GM12801 (cell line): ENCODE results near the gene LRRC63.

Experiments used
- TF ChIP-seq, protein P1 (sequence below): IDR thresholded peaks from one replicate; pipeline ENCODE4 v1.5.1; 2011; ENCODE audit warnings: control low read depth; ENCODE audit not compliant: insufficient read length; ENCODE audit errors: extremely low read depth

LRRC63 gene

DNA sequence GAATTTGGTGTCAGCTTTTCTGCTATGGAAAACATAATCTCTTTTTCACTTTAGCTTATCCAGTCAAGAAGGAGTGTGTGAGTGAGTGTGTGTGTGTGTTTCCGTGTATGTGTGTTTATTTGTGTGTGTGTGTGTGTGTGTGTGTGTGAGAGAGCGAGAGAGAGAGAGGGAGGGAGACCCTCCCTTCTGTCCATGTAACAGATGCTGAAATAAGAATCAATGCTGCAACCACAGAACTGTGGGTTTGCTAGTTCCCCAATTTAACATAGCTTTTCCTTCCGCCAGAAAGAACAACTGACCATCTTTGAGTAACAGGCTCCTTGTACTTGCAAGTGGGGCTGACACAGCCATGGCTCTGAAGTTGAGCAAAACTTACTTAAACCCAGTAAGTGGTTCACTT is 35.0 kb upstream of the LRRC63 start:
- TF ChIP-seq, protein P1, sequence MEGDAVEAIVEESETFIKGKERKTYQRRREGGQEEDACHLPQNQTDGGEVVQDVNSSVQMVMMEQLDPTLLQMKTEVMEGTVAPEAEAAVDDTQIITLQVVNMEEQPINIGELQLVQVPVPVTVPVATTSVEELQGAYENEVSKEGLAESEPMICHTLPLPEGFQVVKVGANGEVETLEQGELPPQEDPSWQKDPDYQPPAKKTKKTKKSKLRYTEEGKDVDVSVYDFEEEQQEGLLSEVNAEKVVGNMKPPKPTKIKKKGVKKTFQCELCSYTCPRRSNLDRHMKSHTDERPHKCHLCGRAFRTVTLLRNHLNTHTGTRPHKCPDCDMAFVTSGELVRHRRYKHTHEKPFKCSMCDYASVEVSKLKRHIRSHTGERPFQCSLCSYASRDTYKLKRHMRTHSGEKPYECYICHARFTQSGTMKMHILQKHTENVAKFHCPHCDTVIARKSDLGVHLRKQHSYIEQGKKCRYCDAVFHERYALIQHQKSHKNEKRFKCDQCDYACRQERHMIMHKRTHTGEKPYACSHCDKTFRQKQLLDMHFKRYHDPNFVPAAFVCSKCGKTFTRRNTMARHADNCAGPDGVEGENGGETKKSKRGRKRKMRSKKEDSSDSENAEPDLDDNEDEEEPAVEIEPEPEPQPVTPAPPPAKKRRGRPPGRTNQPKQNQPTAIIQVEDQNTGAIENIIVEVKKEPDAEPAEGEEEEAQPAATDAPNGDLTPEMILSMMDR: no peak

DNA sequence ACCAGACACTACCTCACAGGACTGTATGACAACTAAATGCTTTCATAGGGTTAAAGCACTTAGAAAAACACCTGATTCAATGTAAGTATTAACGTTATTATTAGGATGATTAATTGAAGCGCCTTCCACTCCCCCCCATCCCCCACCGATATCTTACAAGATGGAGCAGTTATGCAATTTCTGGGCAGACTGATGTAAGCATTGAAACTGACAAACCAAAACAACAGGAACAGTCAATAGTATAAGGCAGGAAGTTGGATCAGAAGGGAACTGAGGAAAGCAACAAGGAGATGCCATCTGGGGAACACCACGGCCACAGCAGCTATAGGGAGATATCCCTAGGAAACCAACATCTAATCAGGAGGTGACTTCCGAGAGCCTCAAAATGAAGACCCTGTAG is 33.6 kb upstream of the LRRC63 start:
- TF ChIP-seq, protein P1: no peak

DNA sequence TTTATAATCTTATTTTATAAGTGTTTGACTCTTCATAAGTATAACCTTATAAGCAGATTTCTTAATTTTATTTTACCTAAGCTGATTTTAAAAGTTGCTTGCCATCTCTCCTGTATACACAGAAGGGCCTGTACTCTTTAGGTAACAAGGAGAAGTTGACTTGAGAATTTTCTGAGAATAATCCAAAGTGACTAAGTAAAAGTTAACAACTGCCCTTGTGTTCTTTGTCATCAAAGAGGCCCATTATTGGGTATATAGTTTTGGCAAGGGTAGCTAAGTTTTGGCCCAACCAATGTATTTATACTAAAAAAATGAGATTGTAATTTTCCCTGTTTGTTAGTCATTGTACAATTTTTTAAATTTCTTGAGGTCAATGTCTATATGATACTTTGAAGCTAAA is 32.9 kb upstream of the LRRC63 start:
- TF ChIP-seq, protein P1: no peak

DNA sequence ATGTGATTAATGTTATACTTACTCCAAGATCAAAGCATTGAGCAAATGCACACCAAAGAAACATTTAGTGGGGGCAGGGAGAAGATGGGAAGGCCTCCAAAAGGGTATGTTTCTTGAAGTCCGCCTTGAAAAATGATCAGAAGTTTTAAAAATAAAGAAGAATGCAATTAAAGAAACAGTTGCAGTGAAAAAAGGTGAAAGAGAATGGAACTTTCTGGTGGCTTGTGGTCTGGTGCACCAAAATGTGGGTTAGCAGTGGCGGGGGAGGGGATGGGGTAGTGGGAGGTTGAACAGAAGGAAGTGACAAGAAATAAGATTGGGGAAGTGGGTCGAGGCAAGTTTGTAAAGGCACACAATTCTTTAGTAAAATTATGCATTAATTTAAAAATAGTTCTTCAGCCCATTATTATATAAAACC is 32.2 kb upstream of the LRRC63 start:
- TF ChIP-seq, protein P1: no peak

DNA sequence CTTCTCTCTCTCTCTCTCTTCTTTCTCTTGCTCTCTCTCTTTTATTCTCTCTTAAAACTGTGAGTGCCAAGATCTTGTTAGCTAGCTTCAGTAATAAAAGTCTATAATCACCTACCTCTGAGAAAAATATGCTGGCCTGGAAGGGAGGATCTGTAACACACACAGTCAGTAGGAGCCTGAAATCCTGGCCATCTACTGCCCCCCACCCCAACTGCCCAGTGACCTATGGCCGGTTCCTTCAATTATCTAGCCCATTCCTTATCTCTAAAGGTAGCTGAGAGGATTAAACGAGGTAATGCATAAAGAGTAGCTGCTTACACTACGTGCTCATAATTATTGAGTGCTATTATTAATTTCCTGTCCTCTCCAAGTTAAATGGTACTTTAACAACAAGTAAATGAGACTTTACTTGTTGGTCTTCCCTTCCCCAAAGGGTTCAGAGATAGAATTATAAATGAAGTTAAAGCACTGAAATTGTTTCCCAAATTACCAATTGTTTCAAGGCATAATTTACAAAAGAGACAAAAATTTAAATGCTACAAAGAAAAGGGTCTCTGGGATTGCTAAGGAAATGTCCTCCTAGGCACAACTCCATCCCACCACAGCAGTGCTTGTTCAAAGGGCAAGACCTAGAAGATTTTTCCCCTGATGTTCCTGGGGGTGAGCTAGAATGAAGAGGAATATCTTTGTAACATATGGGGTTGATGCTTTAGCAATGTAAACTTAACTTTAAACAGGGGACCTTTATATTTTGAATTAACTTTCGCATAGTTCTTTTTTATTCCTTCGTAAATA is 31.6 kb upstream of the LRRC63 start:
- TF ChIP-seq, protein P1: no peak

DNA sequence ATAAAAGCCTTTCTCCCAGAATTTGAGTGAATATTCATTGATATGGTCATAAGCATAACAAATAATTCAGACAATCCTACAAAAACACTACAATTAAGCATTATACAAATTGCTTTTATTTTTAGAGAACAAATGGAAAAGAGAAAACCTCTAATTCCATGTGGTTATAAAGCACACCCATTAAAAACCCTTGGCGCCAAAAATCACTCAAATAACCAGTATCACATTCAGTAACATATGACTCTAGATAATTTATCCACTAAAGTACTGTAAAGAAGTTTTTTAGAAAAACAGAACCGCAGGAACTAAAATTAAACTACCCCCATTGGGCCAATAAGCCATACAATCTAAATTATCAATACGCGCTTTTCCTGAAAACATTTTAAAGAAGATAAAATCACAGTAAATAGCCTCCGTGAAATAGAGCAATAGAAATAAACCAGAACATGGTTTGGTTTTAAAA is 30.3 kb upstream of the LRRC63 start:
- TF ChIP-seq, protein P1: no peak

DNA sequence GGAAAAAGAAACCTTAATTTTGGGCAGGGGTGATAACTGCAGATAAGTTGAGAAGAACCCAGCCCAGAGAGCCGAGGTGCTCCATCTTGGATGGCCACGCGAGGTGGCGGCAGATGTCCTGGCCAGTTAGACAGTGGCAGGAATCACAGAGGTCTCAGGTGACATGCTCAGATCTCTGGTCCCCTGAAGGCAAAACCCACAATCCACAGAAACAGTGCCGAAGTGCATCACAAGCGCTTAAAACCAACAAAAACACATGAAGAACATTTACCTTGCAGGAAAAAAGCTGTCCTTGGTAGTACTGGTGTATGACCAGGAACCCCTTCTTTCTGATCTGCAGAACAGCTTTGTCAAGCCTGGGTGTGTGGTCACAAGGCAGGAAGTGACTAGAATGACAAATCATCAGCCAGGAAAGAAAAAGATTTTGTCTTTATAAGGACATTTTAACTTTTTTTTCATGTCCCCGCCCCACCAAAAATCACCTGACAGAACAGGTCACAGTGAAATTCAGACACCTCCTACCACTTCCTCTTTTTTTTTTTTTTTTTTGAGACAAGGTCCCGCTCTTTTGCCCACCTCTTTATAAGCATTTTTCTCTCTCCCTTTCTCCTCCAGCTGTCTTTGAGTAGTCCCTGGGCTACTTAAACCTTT is 29.8 kb upstream of the LRRC63 start, which contains the start of gene LCP1:
LCP1 (minus strand) TSS at position 338 of the 651 bp plus-strand sequence. CDS start 22,515 bp downstream, outside the sequence.
- TF ChIP-seq, protein P1: no peak
